ENCODE results near the gene ZNF385B.

GRCh38 chr2:179588486-179589145 lies 272.8 kb downstream of the ZNF385B start:
- no peak for TF ChIP-seq CTCF (IDR thresholded peaks at IDR 0.05 in 2 of 3, conservative IDR thresholded peaks at IDR 0.05 in 1 of 3; ENCODE audit: insufficient read depth in 2 of 3, low read depth in 1 of 3, low read length in 3 of 3)
- no peak for TF ChIP-seq ZNF584 (CRISPR knock-in tag; IDR thresholded peaks at IDR 0.05; ENCODE audit: low read depth)
- TF ChIP-seq ELF1 (tag; IDR thresholded peaks at IDR 0.05), result no peak
- TF ChIP-seq NCOA1 (IDR thresholded peaks at IDR 0.05; ENCODE audit: low read depth), result no peak
- no peak for TF ChIP-seq SAFB2 (IDR thresholded peaks at IDR 0.05; ENCODE audit: borderline replicate concordance, low read depth, low read length, severe bottlenecking)
- TF ChIP-seq KAT7 (CRISPR knock-in tag; IDR thresholded peaks at IDR 0.05; ENCODE audit: borderline replicate concordance), result no peak
- TF ChIP-seq, protein P1, sequence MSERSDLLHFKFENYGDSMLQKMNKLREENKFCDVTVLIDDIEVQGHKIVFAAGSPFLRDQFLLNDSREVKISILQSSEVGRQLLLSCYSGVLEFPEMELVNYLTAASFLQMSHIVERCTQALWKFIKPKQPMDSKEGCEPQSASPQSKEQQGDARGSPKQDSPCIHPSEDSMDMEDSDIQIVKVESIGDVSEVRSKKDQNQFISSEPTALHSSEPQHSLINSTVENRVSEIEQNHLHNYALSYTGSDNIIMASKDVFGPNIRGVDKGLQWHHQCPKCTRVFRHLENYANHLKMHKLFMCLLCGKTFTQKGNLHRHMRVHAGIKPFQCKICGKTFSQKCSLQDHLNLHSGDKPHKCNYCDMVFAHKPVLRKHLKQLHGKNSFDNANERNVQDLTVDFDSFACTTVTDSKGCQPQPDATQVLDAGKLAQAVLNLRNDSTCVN (CRISPR knock-in tag; IDR thresholded peaks at IDR 0.05), result no peak
- no peak for TF ChIP-seq PHF8 (IDR thresholded peaks at IDR 0.05; ENCODE audit: borderline replicate concordance, low read length)
- TF ChIP-seq RB1 (IDR thresholded peaks at IDR 0.05; ENCODE audit: low read depth), result no peak
- no peak for TF ChIP-seq ZZZ3 (IDR thresholded peaks at IDR 0.05)
- TF ChIP-seq SETDB1 (IDR thresholded peaks at IDR 0.05; ENCODE audit: low read length), result no peak
- TF ChIP-seq BRF1 (IDR thresholded peaks at IDR 0.05; ENCODE audit: borderline replicate concordance, extremely low read depth, insufficient read length), result no peak
- no peak for TF ChIP-seq EP400 (IDR thresholded peaks at IDR 0.05)
